Endothelial cell of umbilical vein (primary cell): ENCODE results near the gene FRK.

ENCODE experiments used
- CTCF ChIP-seq, 2 donors: IDR thresholded peaks; 1 replicate in 1 of 2; 2 replicates in 1 of 2; pipeline ENCODE4 v1.5.1; 2011; ENCODE audit warnings: low read length in 2 of 2, mild to moderate bottlenecking in 2 of 2, moderate library complexity in 2 of 2, control low read depth in 1 of 2, inconsistent platforms in 1 of 2, low read depth in 1 of 2; ENCODE audit not compliant: insufficient read depth in 1 of 2; ENCODE audit errors: extremely low read depth in 1 of 2
- EZH2 ChIP-seq: IDR thresholded peaks from 2 replicates; pipeline ENCODE4 v1.6.1; 2012; ENCODE audit warnings: borderline replicate concordance, low read depth, mild to moderate bottlenecking, moderate library complexity, low read length, inconsistent platforms; ENCODE audit not compliant: severe bottlenecking
- FOS ChIP-seq: IDR thresholded peaks from 2 replicates; pipeline ENCODE4 v1.6.1; 2011; ENCODE audit warnings: mild to moderate bottlenecking, low read length, moderate library complexity, borderline replicate concordance; ENCODE audit not compliant: insufficient read depth
- JUN ChIP-seq: IDR thresholded peaks from 2 replicates; pipeline ENCODE4 v1.6.1; 2011; ENCODE audit warnings: borderline replicate concordance, low read depth; ENCODE audit not compliant: insufficient read length, insufficient read depth
- MAX ChIP-seq: IDR thresholded peaks from 2 replicates; pipeline ENCODE4 v1.6.1; 2011; ENCODE audit not compliant: insufficient read depth, insufficient read length
- MYC ChIP-seq: IDR thresholded peaks from one replicate; pipeline ENCODE4 v1.6.1; 2011; ENCODE audit warnings: mild to moderate bottlenecking, low read depth, low read length
- POLR2A ChIP-seq: IDR thresholded peaks from 2 replicates; pipeline ENCODE4 v1.6.1; 2012; ENCODE audit warnings: low read depth, mild to moderate bottlenecking, control low read depth, low read length
- POLR2AphosphoS5 ChIP-seq: IDR thresholded peaks from 2 replicates; pipeline ENCODE4 v1.6.1; 2012; ENCODE audit warnings: low read depth, mild to moderate bottlenecking, control low read depth, low read length, moderate library complexity; ENCODE audit not compliant: insufficient read depth

- TF ChIP-seq POLR2A (no peak), EZH2 (no peak), CTCF (IDR thresholded peaks at IDR 0.05; ENCODE audit: extremely low read depth in 1 of 2, insufficient read depth in 1 of 2, low read depth in 1 of 2, low read length in 2 of 2) (no peak), POLR2AphosphoS5 (no peak), FOS (no peak), MAX (no peak), MYC (no peak), JUN (no peak)
These were observed 14.0 kb downstream of the FRK start for GRCh38 chr6:116046737-116047136.
